OCI-LY7 (cell line): Measurements from ENCODE around the gene GDF2. TPM values are rescaled to one million over a fixed set of nuclear protein-coding genes. Genes with fewer than 3 reads are reported as not detected.

Source experiments
- BruUV-seq: library from RNA; stranded (reverse); fragments of 400-500 nt; replicated peaks from 2 replicates; lab custom pipeline; 2021; lab: Mats Ljungman, UMichigan
- CTCF ChIA-PET: fragments of 300-600 bp; sonication (Branson Sonifier 250); formaldehyde crosslinking; loops from one replicate; lab custom pipeline; 2022; ENCODE audit warnings: antibody characterized with exemption; ENCODE audit not compliant: unreplicated experiment; lab: Charles Lee
- POLR2A ChIA-PET: fragments of 300-600 bp; sonication (Branson Sonifier 250); formaldehyde crosslinking; loops from one replicate; lab custom pipeline; 2022; ENCODE audit warnings: antibody characterized with exemption; lab: Charles Lee
- DNase-seq: peaks from one replicate; pipeline ENCODE4 v3.0.0-alpha.2; 2015; ENCODE audit warnings: low spot score
- H2AFZ ChIP-seq: fragments of 200-600 bp; sonication (generic), shearing (Covaris generic); 2 replicates; pipeline ENCODE4 v1.6.1; 2014; ENCODE audit warnings: mild to moderate bottlenecking, antibody characterized with exemption, low read length, moderate library complexity
- H3K27ac ChIP-seq: fragments of 200-600 bp; sonication (generic); 2 replicates; pipeline ENCODE4 v1.5.1; 2014; ENCODE audit warnings: mixed run types, low read depth, mild to moderate bottlenecking, moderate library complexity, low read length, inconsistent platforms; ENCODE audit not compliant: poor library complexity, severe bottlenecking
- H3K36me3 ChIP-seq: fragments of 200-600 bp; sonication (generic); 2 replicates; pipeline ENCODE4 v1.6.1; 2014; ENCODE audit warnings: mild to moderate bottlenecking, antibody characterized with exemption, low read length, moderate library complexity, mixed read lengths; ENCODE audit not compliant: insufficient read depth
- H3K4me1 ChIP-seq: fragments of 200-600 bp; sonication (generic); 2 replicates; pipeline ENCODE4 v1.5.1; 2014; ENCODE audit warnings: mild to moderate bottlenecking, low read length; ENCODE audit not compliant: insufficient read depth, poor library complexity, severe bottlenecking
- H3K4me2 ChIP-seq: fragments of 200-600 bp; sonication (generic); 2 replicates; pipeline ENCODE4 v1.6.1; 2014; ENCODE audit warnings: mild to moderate bottlenecking, low read length
- H3K4me3 ChIP-seq: fragments of 200-600 bp; sonication (generic); 2 replicates; pipeline ENCODE4 v1.5.1; 2014; ENCODE audit warnings: mild to moderate bottlenecking, low read depth, low read length; ENCODE audit not compliant: poor library complexity, severe bottlenecking
- H3K79me2 ChIP-seq: fragments of 200-600 bp; sonication (generic); 2 replicates; pipeline ENCODE4 v1.6.1; 2016; ENCODE audit warnings: low read depth, mild to moderate bottlenecking, low read length, moderate library complexity, mixed read lengths; ENCODE audit not compliant: insufficient read depth
- H3K9me2 ChIP-seq: fragments of 200-600 bp; sonication (generic); 2 replicates; pipeline ENCODE4 v1.6.1; 2016; ENCODE audit warnings: mild to moderate bottlenecking, low read length, mixed read lengths; ENCODE audit not compliant: insufficient read depth
- H3K9me3 ChIP-seq: fragments of 200-600 bp; sonication (generic); 2 replicates; pipeline ENCODE4 v1.6.1; 2014; ENCODE audit warnings: mild to moderate bottlenecking, mixed run types, low read length, mixed read lengths
- H4K20me1 ChIP-seq: fragments of 200-600 bp; sonication (generic); 2 replicates; pipeline ENCODE4 v1.6.1; 2014; ENCODE audit warnings: mild to moderate bottlenecking, antibody characterized with exemption, low read length, moderate library complexity, mixed read lengths; ENCODE audit not compliant: insufficient read depth
- CTCF ChIP-seq: fragments of 200-600 bp; sonication (generic); conservative IDR thresholded peaks from 2 replicates; pipeline ENCODE4 v1.5.1; 2014; ENCODE audit warnings: mild to moderate bottlenecking, antibody characterized with exemption, low read length, moderate library complexity, mixed read lengths
- EZH2phosphoT487 ChIP-seq: fragments of 200-600 bp; sonication (generic); IDR thresholded peaks from 2 replicates; pipeline ENCODE4 v1.6.1; 2018; ENCODE audit warnings: low read depth, borderline replicate concordance, mild to moderate bottlenecking, mixed run types, antibody characterized with exemption, low read length, moderate library complexity, mixed read lengths
- intact Hi-C: fragments of 100-400 bp; cut with micrococcal nuclease; formaldehyde crosslinking; loops from one replicate; pipeline ENCODE4 v1.10.0; 2022; ENCODE audit not compliant: unreplicated experiment
- total RNA-seq, 2 experiments: library from RNA; depleted of rRNA in 1 of 2; stranded (reverse); fragments of >200 nt in 1 of 2; shearing (Covaris generic) in 1 of 2; gene quantifications; 2 replicates each; pipeline ENCODE4 v1.2.3, GENCODE V29; 2014 to 2022

The GDF2 gene
- total RNA-seq, 2 experiments from 2014 or later, result not detected

DNA sequence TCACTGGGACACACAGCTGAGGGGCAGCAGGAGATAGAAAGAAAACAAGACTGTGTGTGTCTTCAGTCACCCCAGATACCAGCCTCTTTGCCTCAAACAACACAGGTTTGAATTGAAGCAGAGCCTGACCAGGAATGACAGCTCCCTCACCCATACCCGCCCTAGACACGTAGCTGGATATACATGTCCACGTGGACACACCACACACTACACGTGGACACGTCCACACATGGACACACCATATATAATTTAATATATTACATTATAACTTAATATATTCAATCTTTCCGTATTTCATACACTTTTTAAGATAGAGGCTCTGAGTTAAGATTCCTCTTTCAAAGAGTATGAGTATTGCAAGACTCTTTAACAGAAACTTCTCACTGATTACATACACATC is 11.3 kb downstream of the GDF2 start:
- Histone ChIP-seq H3K4me2 (no peak overlapping the region), H3K27ac (no peak overlapping the region), H3K79me2 (no peaks in the 10 kb centered on the region), H2AFZ (no peak overlapping the region), H3K4me1 (no peaks in the 10 kb centered on the region), H3K4me3 (no peak overlapping the region), H4K20me1 (no peaks in the 10 kb centered on the region), H3K36me3 (no peaks in the 10 kb centered on the region), H3K9me3 (no peaks in the 10 kb centered on the region), H3K9me2 (no peaks in the 10 kb centered on the region)
- no peak for TF ChIP-seq EZH2phosphoT487
- TF ChIP-seq CTCF, result no peak
- intact Hi-C loops, result no loop called here
- BruUV-seq, result no TSS peak
- ChIA-PET CTCF (no interaction called here), POLR2A (no interaction called here)
- no peak for DNase-seq

DNA sequence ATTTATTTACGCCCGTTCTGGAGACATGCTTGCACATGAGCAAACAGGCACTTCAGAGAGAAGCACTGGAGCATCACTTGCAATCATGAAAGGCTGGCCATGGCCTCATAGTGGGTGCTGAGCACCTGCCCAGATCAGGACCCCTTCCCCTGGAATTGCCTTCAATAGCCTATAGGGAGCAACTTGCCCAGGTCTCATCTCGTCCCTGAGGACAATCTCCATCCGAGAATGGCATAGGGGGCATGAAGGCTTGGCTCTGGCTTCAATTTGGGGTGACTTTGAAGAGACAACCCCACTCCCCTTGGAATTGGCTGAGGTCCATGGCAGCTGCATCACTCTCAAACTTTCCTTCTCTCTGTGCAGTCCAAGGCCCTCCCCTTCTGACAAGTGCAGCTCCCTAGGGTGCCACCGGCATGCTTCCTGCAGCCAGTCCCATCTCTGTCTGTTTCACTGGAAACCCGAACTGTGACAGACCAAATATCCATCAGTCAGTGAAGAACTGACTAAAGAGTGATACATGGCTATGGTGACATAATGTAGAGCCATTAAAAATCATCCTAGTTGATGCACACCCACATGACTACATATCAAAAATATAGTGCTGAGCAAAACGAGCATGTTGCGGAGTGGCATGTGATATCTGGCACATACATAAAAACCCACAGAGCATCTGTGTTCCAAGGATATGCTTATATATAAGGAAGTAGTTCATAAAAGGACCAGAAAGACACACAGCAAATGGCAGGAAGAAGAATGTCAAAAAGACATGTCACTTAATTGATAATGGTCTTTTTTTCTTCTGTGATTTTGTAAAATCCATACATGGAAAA is 12.4 kb downstream of the GDF2 start:
- no TSS peak for BruUV-seq
- no peaks in the 10 kb centered on the region for H3K4me1 ChIP-seq
- H3K79me2 ChIP-seq, result no peaks in the 10 kb centered on the region
- no peak overlapping the region for H3K4me3 ChIP-seq
- no peaks in the 10 kb centered on the region for H3K9me2 ChIP-seq
- no peak overlapping the region for H3K27ac ChIP-seq
- ChIA-PET POLR2A (no interaction called here), CTCF (no interaction called here)
- intact Hi-C loops, result no loop called here
- no peaks in the 10 kb centered on the region for H4K20me1 ChIP-seq
- no peak overlapping the region for H2AFZ ChIP-seq
- no peaks in the 10 kb centered on the region for H3K9me3 ChIP-seq
- H3K4me2 ChIP-seq, result no peak overlapping the region
- no peak for TF ChIP-seq EZH2phosphoT487
- no peak for TF ChIP-seq CTCF
- no peaks in the 10 kb centered on the region for H3K36me3 ChIP-seq
- no peak for DNase-seq

GRCh38 chr10:47335906-47336305 is 13.7 kb downstream of the GDF2 start:
- BruUV-seq, result no TSS peak

More at GRCh38 chr10:47335906-47336305, 13.7 kb downstream of the GDF2 start:
- TF ChIP-seq CTCF (no peak), EZH2phosphoT487 (no peak)
- Histone ChIP-seq H3K4me2 (no peak overlapping the region), H3K4me1 (no peaks in the 10 kb centered on the region), H3K9me2 (no peaks in the 10 kb centered on the region), H3K36me3 (no peaks in the 10 kb centered on the region), H3K79me2 (no peaks in the 10 kb centered on the region), H4K20me1 (no peaks in the 10 kb centered on the region), H3K27ac (no peak overlapping the region), H3K4me3 (no peak overlapping the region), H2AFZ (no peak overlapping the region), H3K9me3 (no peaks in the 10 kb centered on the region)
- intact Hi-C loops, result no loop called here
- CTCF ChIA-PET, result no interaction called here
- no peak for DNase-seq
- POLR2A ChIA-PET, result no interaction called here
